ENCODE data around the gene ERC1. TPM values are rescaled to one million over a fixed set of nuclear protein-coding genes. Genes with fewer than 3 reads are reported as not detected.
"Not testable (repeated sequence)": the region's sequence is repeated elsewhere in the genome, so short reads cannot be mapped to it uniquely, and the experiment has no call there.

The ERC1 gene
- total and polyA plus RNA-seq, 12 donors = 6.5 to 67.5 (median 47.5) TPM

GRCh38 chr12:1091350-1091749 lies 100.3 kb downstream of the ERC1 start:
- intact Hi-C loops (cut with DNase I) = loop anchor here in 8 of 10 donors (5.0 to 10.0 kb wide), 8 partner anchors 97 to 527 kb away; partner anchors contain the start of genes RAD52 (in 4 of the 8) and ERC1 (in 3 of the 8)
- DNase-seq = no peak

GRCh38 chr12:1093166-1093751 lies 102.2 kb downstream of the ERC1 start:
- no peak overlapping the region for H3K4me3 ChIP-seq
- WGBS, 2 donors = 39 to 42% methylated on average over 6 of the region's 6 CpGs

More at GRCh38 chr12:1091350-1091749, 100.3 kb downstream of the ERC1 start:
- Histone ChIP-seq H3K27ac (no peak overlapping the region), H3K36me3 (no peaks in the 10 kb centered on the region), H3K9me3 (no peaks in the 10 kb centered on the region), H3K4me3 (no peak overlapping the region), H3K4me1 (peaks cover 0 to 14% (median 6%) of the 10 kb centered on the region in 9 donors), H3K27me3 (no peaks in the 10 kb centered on the region)
- no peak for TF ChIP-seq CTCF (IDR thresholded peaks at IDR 0.05)
- ATAC-seq = no peak
- 66 to 84% methylated on average over 4 of the region's 4 CpGs for WGBS, 2 donors

DNA sequence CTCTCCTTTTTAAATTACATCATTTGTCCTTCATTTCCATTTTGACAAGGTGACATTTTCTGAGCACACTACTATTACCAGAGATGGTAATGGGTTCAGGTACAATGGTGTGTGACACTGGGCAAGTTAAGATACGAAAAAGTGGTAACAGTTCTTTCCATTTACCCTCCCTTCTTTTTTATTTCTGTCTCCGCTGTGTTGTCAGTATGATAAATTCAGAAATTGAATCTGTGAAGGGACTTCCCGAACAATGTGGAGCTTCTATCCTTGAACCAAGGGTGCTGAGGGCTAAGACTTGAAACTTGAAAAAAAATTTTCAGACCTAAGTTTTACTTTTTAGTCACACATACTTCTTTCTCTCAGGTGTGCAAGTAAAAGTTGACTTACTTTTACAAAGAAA lies 103.7 kb downstream of the ERC1 start:
- no peak overlapping the region for H3K27ac ChIP-seq
- no peaks in the 10 kb centered on the region for H3K9me3 ChIP-seq
- H3K27me3 ChIP-seq = no peaks in the 10 kb centered on the region
- peaks cover 0 to 19% (median 8%) of the 10 kb centered on the region in 9 donors for H3K4me1 ChIP-seq
- TF ChIP-seq CTCF (IDR thresholded peaks at IDR 0.05) = no peak
- H3K4me3 ChIP-seq = no peak overlapping the region
- DNase-seq = no peak
- intact Hi-C loops (cut with DNase I) = loop anchor here in 8 of 10 donors (5.0 to 10.0 kb wide), 9 partner anchors 100 to 530 kb away; partner anchors contain the start of genes RAD52 (in 4 of the 8) and ERC1 (in 3 of the 8)
- no peaks in the 10 kb centered on the region for H3K36me3 ChIP-seq
- WGBS, 2 donors = 96 to 98% methylated on average over 3 of the region's 3 CpGs
- ATAC-seq = no peak

More at GRCh38 chr12:1093166-1093751, 102.2 kb downstream of the ERC1 start:
- DNase-seq = peak in 1 of 2 donors; percentile 51
- ATAC-seq = peak in 4 of 8 donors; percentile 56 to 77 (median 64)
- Histone ChIP-seq H3K27me3 (no peaks in the 10 kb centered on the region), H3K36me3 (no peaks in the 10 kb centered on the region), H3K9me3 (no peaks in the 10 kb centered on the region), H3K27ac (no peak overlapping the region), H3K4me1 (peaks cover 0 to 19% (median 7%) of the 10 kb centered on the region in 9 donors)
- peak; percentile 38 to 86 (median 72) for TF ChIP-seq CTCF (IDR thresholded peaks at IDR 0.05)
- intact Hi-C loops (cut with DNase I) = loop anchor here in 8 of 10 donors (5.0 to 10.0 kb wide), 8 partner anchors 98 to 528 kb away; partner anchors contain the start of genes RAD52 (in 4 of the 8) and ERC1 (in 3 of the 8)

DNA sequence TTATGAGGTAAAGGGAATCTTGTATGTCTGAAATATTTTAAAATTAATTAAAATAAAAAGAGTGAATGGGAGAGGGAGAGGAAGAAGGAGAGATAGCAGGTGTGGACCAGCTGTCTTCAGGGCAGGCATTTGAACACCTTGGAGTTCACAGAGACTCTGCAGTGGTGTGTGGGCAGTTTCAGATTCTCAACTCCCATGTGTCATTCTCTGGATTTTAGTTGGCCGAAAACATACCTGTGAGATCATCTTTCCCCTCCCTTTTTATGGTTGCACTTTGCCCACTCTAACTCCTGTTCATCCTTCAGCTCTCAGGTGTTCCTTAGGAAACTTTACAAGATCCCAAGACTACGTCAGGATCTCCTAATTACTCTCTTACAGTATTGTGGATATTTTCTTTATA lies 108.1 kb downstream of the ERC1 start:
- no peak for DNase-seq
- no peaks in the 10 kb centered on the region for H3K36me3 ChIP-seq
- H3K4me1 ChIP-seq = peaks cover 0 to 23% (median 0%) of the 10 kb centered on the region in 9 donors
- H3K27ac ChIP-seq = no peak overlapping the region
- no peaks in the 10 kb centered on the region for H3K27me3 ChIP-seq
- no peaks in the 10 kb centered on the region for H3K9me3 ChIP-seq
- intact Hi-C loops (cut with DNase I) = loop anchor here in 8 of 10 donors (5.0 to 10.0 kb wide), 7 partner anchors 104 to 534 kb away; partner anchors contain the start of genes ERC1 (in 1 of the 8) and RAD52 (in 1 of the 8)
- no peak for TF ChIP-seq CTCF (IDR thresholded peaks at IDR 0.05)
- H3K4me3 ChIP-seq = no peak overlapping the region
- WGBS, 2 donors = 97% methylated on average over 2 of the region's 2 CpGs
- ATAC-seq = no peak

DNA sequence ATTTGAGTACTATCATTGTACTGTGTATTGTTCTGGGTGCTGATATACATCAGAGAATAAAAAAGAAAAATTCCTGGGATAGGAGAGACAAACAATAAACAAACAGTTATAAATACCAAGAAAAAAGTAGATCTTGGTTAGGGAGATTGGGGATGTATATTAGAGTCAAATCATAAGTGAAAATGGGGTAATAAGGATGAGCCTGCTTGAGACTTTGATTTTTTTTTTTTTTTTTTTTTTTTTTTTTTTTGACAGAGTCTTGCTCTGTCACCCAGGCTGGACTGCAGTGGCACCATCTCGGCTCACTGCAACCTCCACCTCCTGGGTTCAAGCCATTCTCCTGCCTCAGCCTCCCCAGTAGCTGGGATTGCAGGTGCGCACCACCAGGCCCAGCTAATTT lies 108.6 kb downstream of the ERC1 start:
- DNase-seq, ATAC-seq, H3K4me3 ChIP-seq, H3K9me3 ChIP-seq, H3K27ac ChIP-seq, H3K27me3 ChIP-seq, H3K36me3 ChIP-seq: not testable (repeated sequence)
- WGBS, 2 donors = 98 to 100% methylated on average over 2 of the region's 2 CpGs
- peaks cover 0 to 23% (median 0%) of the 10 kb centered on the region in 9 donors for H3K4me1 ChIP-seq
- intact Hi-C loops (cut with DNase I) = loop anchor here in 8 of 10 donors (5.0 to 10.0 kb wide), 7 partner anchors 105 to 535 kb away; partner anchors contain the start of genes ERC1 (in 1 of the 8) and RAD52 (in 1 of the 8)

Data from heart right ventricle (tissue), 16 donors.